Activated naive CD8-positive, alpha-beta T cell treated with anti-CD3 and anti-CD28 coated beads for 36 hours (primary cell): ENCODE data around the gene DNAAF6. TPM values are rescaled to one million over a fixed set of nuclear protein-coding genes. Genes with fewer than 3 reads are reported as not detected.
"Not testable (repeated sequence)": the region's sequence is repeated elsewhere in the genome, so short reads cannot be mapped to it uniquely, and the experiment has no call there.

Experiments used
- DNase-seq: peaks from one replicate; pipeline ENCODE4 v3.0.0; 2021
- H3K27ac Mint-ChIP-seq: one replicate; pipeline ENCODE4 v1.8.0; 2022; ENCODE audit warnings: mild to moderate bottlenecking, moderate library complexity, mixed read lengths
- H3K27me3 Mint-ChIP-seq: one replicate; pipeline ENCODE4 v1.8.0; 2022; ENCODE audit warnings: mild to moderate bottlenecking, mixed read lengths
- H3K36me3 Mint-ChIP-seq: one replicate; pipeline ENCODE4 v1.8.0; 2021; ENCODE audit warnings: mild to moderate bottlenecking, mixed read lengths
- H3K4me1 Mint-ChIP-seq: one replicate; pipeline ENCODE4 v1.8.0; 2021; ENCODE audit warnings: mixed read lengths
- H3K4me3 Mint-ChIP-seq: one replicate; pipeline ENCODE4 v1.8.0; 2022; ENCODE audit warnings: mild to moderate bottlenecking, moderate library complexity, mixed read lengths
- H3K9me3 Mint-ChIP-seq: one replicate; pipeline ENCODE4 v1.8.0; 2022; ENCODE audit warnings: mixed read lengths
- total RNA-seq, 2 experiments: library from RNA; stranded (reverse); gene quantifications; one replicate each; pipeline ENCODE4 v1.2.3, GENCODE V29; 2021

Gene DNAAF6
- not detected for total RNA-seq

GRCh38 chrX:107205770-107206696 is at the start of gene DNAAF6, which contains the start of gene NUP62CL:
DNAAF6 (plus strand) TSS chrX:107206611; CDS start chrX:107212876, 6,265 bp downstream.
NUP62CL (minus strand) TSS chrX:107206433; CDS start chrX:107175146, 31,287 bp downstream.
- Mint-ChIP-seq H3K4me3 (peak within 1 kb of the TSS; percentile 86), H3K27me3 (no peaks in the 10 kb centered on the region), H3K27ac (peak within 1 kb of the TSS; percentile 44), H3K4me1 (peaks cover 4% of the 10 kb centered on the region), H3K9me3 (no peaks in the 10 kb centered on the region), H3K36me3 (no peaks in the 10 kb centered on the region)
- DNase-seq = peak; percentile 69

- DNase-seq, H3K27ac Mint-ChIP-seq, H3K36me3 Mint-ChIP-seq, H3K4me3 Mint-ChIP-seq, H3K9me3 Mint-ChIP-seq, H3K27me3 Mint-ChIP-seq, H3K4me1 Mint-ChIP-seq: not testable (repeated sequence)
Measured at GRCh38 chrX:107157618-107158017, 48.8 kb upstream of the DNAAF6 start.

- Mint-ChIP-seq H3K27ac (no peak overlapping the region), H3K36me3 (peaks cover 1% of the 10 kb centered on the region), H3K4me1 (no peaks in the 10 kb centered on the region), H3K9me3 (no peaks in the 10 kb centered on the region), H3K4me3 (no peak overlapping the region), H3K27me3 (no peaks in the 10 kb centered on the region)
- no peak for DNase-seq
Measured at GRCh38 chrX:107167163-107167921, 39.1 kb upstream of the DNAAF6 start.

- Mint-ChIP-seq H3K27ac (no peak overlapping the region), H3K27me3 (no peaks in the 10 kb centered on the region), H3K9me3 (no peaks in the 10 kb centered on the region), H3K36me3 (peaks cover 1% of the 10 kb centered on the region), H3K4me1 (no peaks in the 10 kb centered on the region), H3K4me3 (no peak overlapping the region)
- DNase-seq = no peak
Measured at GRCh38 chrX:107168257-107168656, 38.2 kb upstream of the DNAAF6 start.

GRCh38 chrX:107168712-107169111 is 37.7 kb upstream of the DNAAF6 start:
- no peak for DNase-seq
- Mint-ChIP-seq H3K36me3 (peaks cover 1% of the 10 kb centered on the region), H3K27ac (no peak overlapping the region)

GRCh38 chrX:107171369-107172102 is 34.9 kb upstream of the DNAAF6 start:
- no peaks in the 10 kb centered on the region for H3K4me1 Mint-ChIP-seq
- no peak for DNase-seq
- H3K4me3 Mint-ChIP-seq = no peak overlapping the region
- H3K9me3 Mint-ChIP-seq = no peaks in the 10 kb centered on the region
- H3K27ac Mint-ChIP-seq = no peak overlapping the region
- no peaks in the 10 kb centered on the region for H3K27me3 Mint-ChIP-seq
- H3K36me3 Mint-ChIP-seq = no peaks in the 10 kb centered on the region

More at GRCh38 chrX:107168712-107169111, 37.7 kb upstream of the DNAAF6 start:
- H3K4me1 Mint-ChIP-seq = no peaks in the 10 kb centered on the region
- H3K9me3 Mint-ChIP-seq = no peaks in the 10 kb centered on the region
- no peaks in the 10 kb centered on the region for H3K27me3 Mint-ChIP-seq
- no peak overlapping the region for H3K4me3 Mint-ChIP-seq

GRCh38 chrX:107197319-107197718 is 9.1 kb upstream of the DNAAF6 start:
- no peak overlapping the region for H3K27ac Mint-ChIP-seq
- no peaks in the 10 kb centered on the region for H3K36me3 Mint-ChIP-seq
- no peaks in the 10 kb centered on the region for H3K9me3 Mint-ChIP-seq
- H3K27me3 Mint-ChIP-seq = no peaks in the 10 kb centered on the region
- no peaks in the 10 kb centered on the region for H3K4me1 Mint-ChIP-seq
- H3K4me3 Mint-ChIP-seq = no peak overlapping the region
- no peak for DNase-seq

GRCh38 chrX:107198074-107198473 is 8.3 kb upstream of the DNAAF6 start:
- H3K27ac Mint-ChIP-seq, H3K36me3 Mint-ChIP-seq, H3K4me3 Mint-ChIP-seq, H3K9me3 Mint-ChIP-seq, H3K27me3 Mint-ChIP-seq, DNase-seq, H3K4me1 Mint-ChIP-seq: not testable (repeated sequence)

GRCh38 chrX:107199491-107199890 is 6.9 kb upstream of the DNAAF6 start:
- H3K27ac Mint-ChIP-seq = no peak overlapping the region
- no peaks in the 10 kb centered on the region for H3K4me1 Mint-ChIP-seq
- no peak overlapping the region for H3K4me3 Mint-ChIP-seq
- no peaks in the 10 kb centered on the region for H3K36me3 Mint-ChIP-seq
- no peaks in the 10 kb centered on the region for H3K9me3 Mint-ChIP-seq
- H3K27me3 Mint-ChIP-seq = no peaks in the 10 kb centered on the region
- DNase-seq = no peak

GRCh38 chrX:107204068-107204605 is 2.3 kb upstream of the DNAAF6 start:
- no peaks in the 10 kb centered on the region for H3K27me3 Mint-ChIP-seq
- no peak overlapping the region for H3K4me3 Mint-ChIP-seq
- H3K27ac Mint-ChIP-seq = no peak overlapping the region
- H3K36me3 Mint-ChIP-seq = no peaks in the 10 kb centered on the region
- no peaks in the 10 kb centered on the region for H3K9me3 Mint-ChIP-seq
- H3K4me1 Mint-ChIP-seq = peaks cover 4% of the 10 kb centered on the region
- no peak for DNase-seq

- H3K4me3 Mint-ChIP-seq = no peak overlapping the region
- no peaks in the 10 kb centered on the region for H3K36me3 Mint-ChIP-seq
- no peak for DNase-seq
- H3K4me1 Mint-ChIP-seq = peaks cover 4% of the 10 kb centered on the region
- H3K27ac Mint-ChIP-seq = no peak overlapping the region
- no peaks in the 10 kb centered on the region for H3K9me3 Mint-ChIP-seq
- no peaks in the 10 kb centered on the region for H3K27me3 Mint-ChIP-seq
Measured at GRCh38 chrX:107206697-107207065, 270 bp downstream of the DNAAF6 start.

GRCh38 chrX:107207089-107207488 is 678 bp downstream of the DNAAF6 start:
- H3K9me3 Mint-ChIP-seq = no peaks in the 10 kb centered on the region
- H3K27ac Mint-ChIP-seq = no peak overlapping the region
- H3K4me1 Mint-ChIP-seq = peaks cover 4% of the 10 kb centered on the region
- no peaks in the 10 kb centered on the region for H3K27me3 Mint-ChIP-seq
- H3K4me3 Mint-ChIP-seq = no peak overlapping the region
- no peaks in the 10 kb centered on the region for H3K36me3 Mint-ChIP-seq
- DNase-seq = no peak

- no peaks in the 10 kb centered on the region for H3K9me3 Mint-ChIP-seq
- no peaks in the 10 kb centered on the region for H3K27me3 Mint-ChIP-seq
- H3K36me3 Mint-ChIP-seq = no peaks in the 10 kb centered on the region
- peaks cover 4% of the 10 kb centered on the region for H3K4me1 Mint-ChIP-seq
- no peak overlapping the region for H3K4me3 Mint-ChIP-seq
- DNase-seq = no peak
- H3K27ac Mint-ChIP-seq = no peak overlapping the region
Measured at GRCh38 chrX:107207943-107208342, 1.5 kb downstream of the DNAAF6 start.

- Mint-ChIP-seq H3K4me3 (no peak overlapping the region), H3K36me3 (no peaks in the 10 kb centered on the region), H3K27ac (no peak overlapping the region), H3K4me1 (no peaks in the 10 kb centered on the region), H3K27me3 (no peaks in the 10 kb centered on the region), H3K9me3 (no peaks in the 10 kb centered on the region)
- no peak for DNase-seq
Measured at GRCh38 chrX:107213477-107213876, 7.1 kb downstream of the DNAAF6 start.

- no peak overlapping the region for H3K27ac Mint-ChIP-seq
- no peaks in the 10 kb centered on the region for H3K9me3 Mint-ChIP-seq
- no peaks in the 10 kb centered on the region for H3K4me1 Mint-ChIP-seq
- H3K36me3 Mint-ChIP-seq = no peaks in the 10 kb centered on the region
- DNase-seq = no peak
- H3K27me3 Mint-ChIP-seq = no peaks in the 10 kb centered on the region
- no peak overlapping the region for H3K4me3 Mint-ChIP-seq
Measured at GRCh38 chrX:107226757-107227156, 20.3 kb downstream of the DNAAF6 start.
